Activated CD4-positive, alpha-beta memory T cell treated with anti-CD3 and anti-CD28 coated beads, Interleukin-2, amount 10 ng/mL, durations not matched to agents 7 days and 5 days (primary cell): Measurements from ENCODE around the gene RBM33. TPM values are rescaled to one million over a fixed set of nuclear protein-coding genes. Genes with fewer than 3 reads are reported as not detected.

ENCODE experiments used
- CTCF ChIA-PET: fragments of 350-600 bp; sonication (Branson Sonifier 250); formaldehyde crosslinking; loops from one replicate; lab custom pipeline; 2021; ENCODE audit warnings: antibody characterized with exemption, inconsistent platforms; lab: Charles Lee
- POLR2A ChIA-PET: fragments of 350-600 bp; sonication (Branson Sonifier 250); formaldehyde crosslinking; loops from one replicate; lab custom pipeline; 2021; ENCODE audit warnings: antibody characterized with exemption; lab: Charles Lee
- DNase-seq: peaks from one replicate; pipeline ENCODE4 v3.0.0-alpha.2; 2020
- H3K27ac Mint-ChIP-seq: one replicate; pipeline ENCODE4 v1.8.0; 2021; ENCODE audit warnings: mild to moderate bottlenecking, mixed read lengths
- H3K27me3 Mint-ChIP-seq: one replicate; pipeline ENCODE4 v1.8.0; 2021; ENCODE audit warnings: mixed read lengths
- H3K36me3 Mint-ChIP-seq: one replicate; pipeline ENCODE4 v1.8.0; 2021; ENCODE audit warnings: low read depth, mixed read lengths
- H3K4me1 Mint-ChIP-seq: one replicate; pipeline ENCODE4 v1.8.0; 2021; ENCODE audit warnings: mixed read lengths
- H3K4me3 Mint-ChIP-seq: one replicate; pipeline ENCODE4 v1.8.0; 2021; ENCODE audit warnings: mild to moderate bottlenecking, mixed read lengths
- H3K9me3 Mint-ChIP-seq: one replicate; pipeline ENCODE4 v1.8.0; 2021; ENCODE audit warnings: mixed read lengths
- total RNA-seq, 2 experiments: library from RNA; stranded (reverse); gene quantifications; one replicate each; pipeline ENCODE4 v1.2.3, GENCODE V29; 2021

The RBM33 gene, protein sequence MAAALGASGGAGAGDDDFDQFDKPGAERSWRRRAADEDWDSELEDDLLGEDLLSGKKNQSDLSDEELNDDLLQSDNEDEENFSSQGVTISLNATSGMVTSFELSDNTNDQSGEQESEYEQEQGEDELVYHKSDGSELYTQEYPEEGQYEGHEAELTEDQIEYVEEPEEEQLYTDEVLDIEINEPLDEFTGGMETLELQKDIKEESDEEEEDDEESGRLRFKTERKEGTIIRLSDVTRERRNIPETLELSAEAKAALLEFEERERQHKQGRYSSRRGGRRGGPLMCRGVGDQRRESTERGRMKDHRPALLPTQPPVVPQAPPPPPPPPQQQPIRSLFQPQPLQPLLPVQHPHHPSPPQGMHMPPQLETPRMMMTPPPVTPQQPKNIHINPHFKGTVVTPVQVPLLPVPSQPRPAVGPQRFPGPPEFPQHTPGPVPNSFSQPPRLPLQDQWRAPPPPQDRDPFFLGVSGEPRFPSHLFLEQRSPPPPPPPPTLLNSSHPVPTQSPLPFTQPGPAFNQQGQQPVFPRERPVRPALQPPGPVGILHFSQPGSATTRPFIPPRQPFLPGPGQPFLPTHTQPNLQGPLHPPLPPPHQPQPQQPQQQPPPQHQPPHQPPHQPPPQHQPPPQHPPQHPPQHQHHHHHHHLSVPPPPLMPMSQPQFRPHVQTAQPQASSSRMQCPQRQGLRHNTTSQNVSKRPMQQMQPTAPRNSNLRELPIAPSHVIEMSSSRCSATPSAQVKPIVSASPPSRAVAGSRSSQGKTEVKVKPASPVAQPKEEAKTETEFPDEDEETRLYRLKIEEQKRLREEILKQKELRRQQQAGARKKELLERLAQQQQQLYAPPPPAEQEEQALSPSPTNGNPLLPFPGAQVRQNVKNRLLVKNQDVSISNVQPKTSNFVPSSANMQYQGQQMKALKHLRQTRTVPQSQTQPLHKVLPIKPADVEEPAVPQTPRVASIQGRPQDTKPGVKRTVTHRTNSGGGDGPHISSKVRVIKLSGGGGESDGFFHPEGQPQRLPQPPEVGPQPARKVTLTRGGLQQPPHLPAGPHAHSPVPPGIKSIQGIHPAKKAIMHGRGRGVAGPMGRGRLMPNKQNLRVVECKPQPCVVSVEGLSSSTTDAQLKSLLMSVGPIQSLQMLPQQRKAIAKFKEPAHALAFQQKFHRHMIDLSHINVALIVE
- 10 to 100 TPM; 75.8 to 76.5 TPM for total RNA-seq

DNA sequence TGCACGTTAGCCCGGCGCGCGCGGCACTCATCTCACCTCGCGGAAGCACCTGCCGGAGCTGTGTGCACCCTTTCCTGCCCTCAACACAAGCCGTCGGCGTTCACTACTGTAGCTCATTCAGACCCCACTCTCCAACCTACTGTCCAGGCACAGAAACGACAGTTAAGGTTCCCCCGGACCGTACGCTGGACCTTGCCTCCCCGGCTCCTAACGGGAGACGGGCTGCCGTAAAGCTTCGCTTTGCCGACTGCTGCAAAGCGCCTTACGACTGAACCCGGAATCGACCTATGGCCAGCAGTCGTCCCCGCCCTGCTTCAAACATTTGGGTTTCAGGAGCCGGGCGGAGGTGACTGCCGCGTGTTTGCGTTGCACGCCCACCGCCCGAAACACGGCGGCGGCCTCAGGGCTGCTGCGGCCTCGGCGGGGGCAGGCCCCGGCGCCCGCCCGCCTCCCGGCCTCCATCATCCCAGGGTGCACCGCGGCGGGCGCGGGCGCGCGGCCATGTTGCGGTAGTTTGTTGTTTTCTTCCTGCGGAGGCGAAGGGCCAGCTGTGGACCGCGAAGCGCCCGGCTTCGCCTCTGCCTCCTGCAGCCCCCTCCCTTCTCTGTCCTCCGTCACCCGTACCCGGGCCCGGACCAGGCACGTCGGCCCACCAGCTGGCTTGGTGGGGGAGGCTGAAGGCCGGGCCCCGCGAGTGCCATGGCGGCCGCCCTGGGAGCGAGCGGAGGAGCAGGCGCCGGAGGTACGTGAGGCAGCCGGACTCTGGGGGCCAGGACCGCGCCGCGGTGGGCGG lies at the start of gene RBM33:
TSS of gene RBM33 (plus strand) at position 484 of the 793 bp plus-strand sequence. CDS start at position 700, 216 bp downstream.
- POLR2A ChIA-PET, result interaction anchor here (0.6 to 1.8 kb wide), 35 partner anchors 9 to 1305 kb away, joined by 3 to 19 read pairs (median 4); partner anchors contain the start of genes INSIG1, LMBR1, NOM1 and PAXIP1
- CTCF ChIA-PET, result interaction anchor here (1.2 to 2.0 kb wide), 2 partner anchors 45 to 90 kb away, joined by 4 to 8 read pairs; no protein-coding TSS in a partner anchor
- DNase-seq, result peak; percentile 80
- no peaks in the 10 kb centered on the region for H3K27me3 Mint-ChIP-seq
- peak within 1 kb of the TSS; percentile 98 for H3K4me3 Mint-ChIP-seq
- peaks cover 80% of the 10 kb centered on the region for H3K36me3 Mint-ChIP-seq
- H3K27ac Mint-ChIP-seq, result peak within 1 kb of the TSS; percentile 97
- H3K9me3 Mint-ChIP-seq, result peaks cover 12% of the 10 kb centered on the region
- peaks cover 49% of the 10 kb centered on the region for H3K4me1 Mint-ChIP-seq

DNA sequence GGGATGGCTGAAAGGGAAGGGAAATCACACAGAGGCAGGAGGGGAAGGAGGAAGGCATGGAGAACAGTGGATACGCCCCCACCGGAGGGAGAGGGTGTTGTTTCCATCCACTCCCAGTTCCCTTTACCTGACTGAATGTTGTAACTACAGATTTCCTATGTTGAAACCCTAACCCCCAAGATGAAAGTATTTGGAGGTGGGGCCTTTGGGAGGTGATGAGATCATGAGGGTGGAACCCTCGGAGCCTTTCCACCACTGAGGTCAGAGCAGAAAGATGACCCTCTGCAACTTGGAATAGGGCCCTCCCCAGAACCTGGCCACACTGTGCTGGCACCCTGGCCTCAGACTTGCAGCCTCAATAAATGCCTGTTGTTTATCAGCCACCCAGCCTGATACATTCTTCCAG lies 49.5 kb upstream of the RBM33 start:
- Mint-ChIP-seq H3K9me3 (no peaks in the 10 kb centered on the region), H3K4me3 (no peak overlapping the region), H3K4me1 (peaks cover 18% of the 10 kb centered on the region), H3K27me3 (peaks cover 33% of the 10 kb centered on the region), H3K36me3 (no peaks in the 10 kb centered on the region), H3K27ac (no peak overlapping the region)
- ChIA-PET CTCF (interaction anchor here (0.6 to 8.4 kb wide), 2 partner anchors 175 to 251 kb away, joined by 3 to 156 read pairs; no protein-coding TSS in a partner anchor), POLR2A (no interaction called here)
- no peak for DNase-seq

DNA sequence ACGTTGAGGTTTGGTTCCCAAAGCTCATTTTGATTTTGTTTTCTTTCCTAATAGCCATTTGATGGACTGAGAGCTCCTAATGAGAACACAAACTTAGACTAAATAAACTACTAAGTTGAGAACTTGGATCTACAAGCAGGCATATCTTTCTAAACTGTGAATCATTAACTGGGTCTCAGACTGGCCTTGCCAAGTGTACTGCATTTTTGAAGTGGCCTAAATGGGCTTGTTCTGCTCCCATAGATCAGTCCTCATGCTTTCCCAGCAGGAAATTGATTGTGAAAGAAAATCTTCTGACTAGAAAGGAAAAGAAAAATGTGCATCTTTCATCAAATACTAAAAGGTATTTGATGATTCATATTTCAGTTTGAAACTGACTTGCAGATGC lies 46.7 kb upstream of the RBM33 start:
- CTCF ChIA-PET, result interaction anchor here (1.2 to 8.4 kb wide), 5 partner anchors 11 to 172 kb away, joined by 3 to 156 read pairs (median 14); no protein-coding TSS in a partner anchor
- Mint-ChIP-seq H3K27me3 (peaks cover 46% of the 10 kb centered on the region), H3K36me3 (no peaks in the 10 kb centered on the region), H3K4me1 (peaks cover 8% of the 10 kb centered on the region), H3K4me3 (no peak overlapping the region), H3K9me3 (no peaks in the 10 kb centered on the region), H3K27ac (no peak overlapping the region)
- no peak for DNase-seq
- POLR2A ChIA-PET, result no interaction called here

DNA sequence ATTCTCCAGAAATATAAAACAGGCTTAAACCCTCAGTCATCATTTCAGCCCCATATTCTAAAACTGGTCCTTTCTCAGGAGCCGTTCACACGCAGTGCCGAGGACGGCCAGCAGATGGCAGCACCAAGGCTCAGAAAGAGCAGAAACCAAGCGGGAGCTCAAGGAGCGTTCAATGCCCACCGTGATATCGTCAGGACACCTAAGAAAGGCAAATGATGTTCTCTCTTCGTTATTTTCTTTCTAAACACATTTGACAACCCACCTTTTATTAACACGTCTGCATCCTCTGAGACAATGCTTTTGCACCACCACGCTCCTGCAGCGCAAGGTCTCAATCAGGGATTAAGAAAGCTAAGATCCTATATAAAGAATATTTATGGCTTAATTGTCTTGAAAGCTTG lies 45.7 kb upstream of the RBM33 start:
- no peak overlapping the region for H3K27ac Mint-ChIP-seq
- ChIA-PET CTCF (interaction anchor here (0.5 to 8.4 kb wide), 40 partner anchors 9 to 1796 kb away, joined by 3 to 156 read pairs (median 4); partner anchors contain the start of gene RBM33), POLR2A (interaction anchor here (1.2 to 1.5 kb wide), 3 partner anchors 12 to 169 kb away, joined by 3 to 6 read pairs (median 3); partner anchors contain the start of gene RBM33)
- H3K27me3 Mint-ChIP-seq, result peaks cover 52% of the 10 kb centered on the region
- H3K36me3 Mint-ChIP-seq, result no peaks in the 10 kb centered on the region
- DNase-seq, result peak; percentile 83
- no peak overlapping the region for H3K4me3 Mint-ChIP-seq
- peaks cover 8% of the 10 kb centered on the region for H3K4me1 Mint-ChIP-seq
- no peaks in the 10 kb centered on the region for H3K9me3 Mint-ChIP-seq

DNA sequence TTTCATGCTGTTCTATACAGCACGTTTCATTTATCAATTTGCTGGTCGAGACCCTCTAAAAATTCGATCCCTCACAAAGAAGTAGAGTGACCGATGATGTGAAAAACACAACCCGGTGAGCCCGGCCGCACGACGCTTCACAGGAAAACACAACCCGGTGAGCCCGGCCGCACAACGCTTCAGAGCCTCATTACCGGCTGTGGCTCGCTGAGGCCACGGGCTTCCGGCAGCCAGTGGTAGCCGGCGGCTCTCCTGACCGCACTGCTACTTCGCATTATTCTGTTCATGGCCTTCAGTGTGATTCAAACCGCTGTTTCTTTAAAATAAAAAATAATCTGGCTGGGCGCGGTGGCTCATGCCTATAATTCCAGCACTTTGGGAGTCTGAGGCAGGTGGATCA lies 42.3 kb upstream of the RBM33 start:
- no peaks in the 10 kb centered on the region for H3K9me3 Mint-ChIP-seq
- POLR2A ChIA-PET, result interaction anchor here (0.6 kb wide), 1 partner anchor 165 kb away, joined by 3 read pairs; no protein-coding TSS in a partner anchor
- H3K36me3 Mint-ChIP-seq, result no peaks in the 10 kb centered on the region

DNA sequence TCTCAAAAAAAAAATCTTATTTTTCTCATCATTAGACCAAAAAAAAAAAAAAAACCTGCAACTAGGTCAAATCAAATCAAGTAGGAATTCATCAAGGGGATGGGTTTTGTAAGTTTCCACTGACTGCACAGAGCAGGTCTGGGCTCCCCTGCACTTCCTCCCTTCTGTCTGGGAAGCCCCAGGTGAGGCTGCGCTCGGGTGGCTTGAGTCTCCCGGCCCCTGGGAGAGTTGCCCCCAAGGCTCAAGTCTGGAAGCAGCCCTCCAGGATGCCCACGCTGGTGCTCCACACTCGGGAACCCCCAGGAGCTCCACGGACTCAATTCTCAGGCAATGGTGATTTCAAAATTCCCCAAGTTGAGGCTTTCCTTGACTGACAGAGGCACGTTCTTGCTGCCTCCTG lies 41.7 kb upstream of the RBM33 start:
- no peak for DNase-seq
- CTCF ChIA-PET, result no interaction called here
- Mint-ChIP-seq H3K36me3 (no peaks in the 10 kb centered on the region), H3K27ac (no peak overlapping the region), H3K4me3 (no peak overlapping the region), H3K9me3 (no peaks in the 10 kb centered on the region), H3K4me1 (peaks cover 8% of the 10 kb centered on the region), H3K27me3 (peaks cover 46% of the 10 kb centered on the region)
- POLR2A ChIA-PET, result interaction anchor here (1.0 kb wide), 1 partner anchor 16 kb away, joined by 3 read pairs; no protein-coding TSS in a partner anchor

More for the DNA sequence above, 42.3 kb upstream of the RBM33 start:
- H3K27ac Mint-ChIP-seq, result no peak overlapping the region
- CTCF ChIA-PET, result interaction anchor here (8.4 kb wide), 1 partner anchor 167 kb away, joined by 156 read pairs; no protein-coding TSS in a partner anchor
- DNase-seq, result no peak
- peaks cover 51% of the 10 kb centered on the region for H3K27me3 Mint-ChIP-seq
- peaks cover 8% of the 10 kb centered on the region for H3K4me1 Mint-ChIP-seq
- H3K4me3 Mint-ChIP-seq, result no peak overlapping the region

DNA sequence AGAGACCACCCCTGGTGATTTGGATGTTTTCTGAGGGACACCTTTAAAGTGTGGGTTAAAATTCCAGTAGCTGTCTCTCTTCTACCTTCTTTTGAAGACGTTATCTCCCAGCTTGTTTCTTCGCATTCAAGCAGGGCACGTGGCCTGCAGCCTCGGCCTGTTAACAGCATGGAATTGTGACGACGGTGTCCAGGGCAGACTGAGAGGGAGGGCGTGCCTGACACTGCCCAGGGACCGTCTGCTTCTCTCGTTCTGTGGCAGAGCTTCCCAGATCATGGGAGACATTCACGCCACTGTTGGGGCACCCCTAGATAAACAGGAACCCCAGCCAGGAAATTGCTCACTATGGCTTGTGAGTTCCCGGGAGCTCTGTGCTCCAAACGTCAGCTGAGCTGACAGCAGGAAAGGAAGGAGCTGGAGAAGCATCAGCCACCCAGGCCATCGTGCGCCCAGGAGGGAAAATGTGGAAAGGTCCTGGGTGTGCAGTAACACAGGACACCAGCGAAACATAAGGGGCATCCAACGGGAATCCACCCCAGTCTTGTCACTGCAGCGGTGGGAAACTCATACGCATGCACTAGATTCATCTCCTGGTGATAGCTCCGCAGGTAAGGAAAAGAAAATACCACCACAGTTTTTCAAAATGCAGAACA lies 41.1 kb upstream of the RBM33 start:
- no peak overlapping the region for H3K4me3 Mint-ChIP-seq
- peaks cover 45% of the 10 kb centered on the region for H3K27me3 Mint-ChIP-seq
- CTCF ChIA-PET, result interaction anchor here (2.2 kb wide), 1 partner anchor 164 kb away, joined by 7 read pairs; no protein-coding TSS in a partner anchor
- H3K4me1 Mint-ChIP-seq, result peaks cover 8% of the 10 kb centered on the region
- no peak for DNase-seq
- H3K9me3 Mint-ChIP-seq, result no peaks in the 10 kb centered on the region
- H3K36me3 Mint-ChIP-seq, result no peaks in the 10 kb centered on the region
- no peak overlapping the region for H3K27ac Mint-ChIP-seq
- POLR2A ChIA-PET, result interaction anchor here (1.0 kb wide), 1 partner anchor 15 kb away, joined by 3 read pairs; no protein-coding TSS in a partner anchor

DNA sequence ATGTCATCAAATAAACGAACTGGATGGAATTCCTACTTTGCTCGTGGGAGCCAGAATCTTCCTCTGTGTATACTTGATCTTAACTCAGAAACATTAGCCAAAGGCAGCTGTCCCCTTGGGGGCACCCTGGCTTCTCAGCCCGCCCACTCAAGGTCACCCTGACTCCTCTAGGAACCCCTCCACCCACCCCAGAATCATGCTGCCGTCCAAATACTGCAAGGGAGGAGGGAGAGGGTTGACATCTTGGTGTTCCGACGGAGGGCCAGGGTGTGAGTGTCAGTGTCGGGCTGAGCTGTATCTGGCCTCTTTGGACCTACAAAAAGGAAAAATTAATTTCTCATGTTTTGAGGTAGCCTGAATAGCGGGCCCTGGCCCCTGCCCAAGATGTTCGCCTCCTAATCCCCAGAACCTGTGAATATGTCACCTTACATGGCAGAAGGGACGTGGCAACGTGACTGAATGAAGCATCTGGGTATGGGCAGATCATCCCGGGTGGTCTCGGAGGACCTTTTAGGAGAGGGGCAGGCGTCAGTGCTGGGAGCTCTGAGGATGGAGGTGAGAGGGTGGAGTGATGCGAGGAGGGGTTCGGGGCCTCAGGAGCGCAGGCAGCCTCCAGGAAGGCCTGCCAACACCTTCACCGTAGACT lies 40.5 kb upstream of the RBM33 start:
- CTCF ChIA-PET, result interaction anchor here (2.2 kb wide), 1 partner anchor 164 kb away, joined by 7 read pairs; no protein-coding TSS in a partner anchor
- Mint-ChIP-seq H3K36me3 (no peaks in the 10 kb centered on the region), H3K27me3 (peaks cover 39% of the 10 kb centered on the region), H3K4me1 (peaks cover 1% of the 10 kb centered on the region), H3K27ac (no peak overlapping the region), H3K4me3 (no peak overlapping the region), H3K9me3 (no peaks in the 10 kb centered on the region)
- DNase-seq, result no peak
- POLR2A ChIA-PET, result no interaction called here

DNA sequence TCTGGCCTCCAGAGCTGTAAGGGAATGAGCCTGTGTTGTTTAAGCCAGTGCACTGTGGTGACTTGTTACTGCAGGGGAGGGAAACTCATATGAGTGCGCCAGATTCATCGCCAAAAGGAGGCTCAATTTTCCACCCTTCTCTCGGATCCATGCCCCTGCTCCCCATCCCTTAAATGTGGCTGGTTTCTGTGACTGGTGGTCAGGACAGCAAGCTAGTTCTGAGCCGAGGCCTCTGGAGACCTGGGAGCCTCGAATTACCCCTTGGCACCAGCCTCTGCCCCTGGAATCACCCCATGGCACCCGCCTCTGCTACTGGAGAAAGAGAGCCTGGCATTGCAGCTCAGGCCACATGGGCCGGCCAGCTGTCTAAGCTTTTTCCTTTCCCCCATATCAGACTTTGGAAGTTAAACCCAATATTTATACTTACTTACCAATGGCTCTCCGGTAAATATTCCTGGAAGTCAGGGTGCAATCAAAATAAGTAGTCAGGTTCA lies 39.9 kb upstream of the RBM33 start:
- Mint-ChIP-seq H3K4me3 (no peak overlapping the region), H3K9me3 (no peaks in the 10 kb centered on the region), H3K27me3 (peaks cover 35% of the 10 kb centered on the region), H3K4me1 (no peaks in the 10 kb centered on the region), H3K36me3 (no peaks in the 10 kb centered on the region), H3K27ac (no peak overlapping the region)
- CTCF ChIA-PET, result interaction anchor here (2.2 kb wide), 1 partner anchor 163 kb away, joined by 7 read pairs; no protein-coding TSS in a partner anchor
- DNase-seq, result no peak
- POLR2A ChIA-PET, result no interaction called here

DNA sequence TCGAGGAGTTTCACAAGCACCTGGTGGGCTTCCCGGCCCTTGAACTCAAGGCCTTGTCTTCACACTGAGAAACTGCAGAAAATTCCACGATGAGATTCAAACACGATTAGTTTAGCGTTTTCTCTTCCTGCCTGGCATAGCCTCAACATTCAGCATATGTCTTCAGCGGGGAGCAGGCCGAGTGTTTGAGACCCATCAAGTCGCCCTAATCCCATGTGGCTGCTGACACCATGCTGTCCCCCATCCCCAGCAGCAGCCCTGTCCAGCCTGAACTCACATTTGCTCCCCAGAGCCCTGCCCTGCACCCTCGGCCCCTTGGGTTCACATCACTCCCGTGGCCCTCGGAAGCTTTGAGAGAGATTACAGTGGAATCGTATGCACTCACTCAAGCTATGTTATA lies 35.3 kb upstream of the RBM33 start:
- POLR2A ChIA-PET, result interaction anchor here (1.2 kb wide), 1 partner anchor 35 kb away, joined by 4 read pairs; the partner anchor contains the start of gene RBM33
- Mint-ChIP-seq H3K36me3 (no peaks in the 10 kb centered on the region), H3K27ac (no peak overlapping the region), H3K9me3 (no peaks in the 10 kb centered on the region), H3K27me3 (peaks cover 11% of the 10 kb centered on the region), H3K4me1 (no peaks in the 10 kb centered on the region), H3K4me3 (no peak overlapping the region)
- CTCF ChIA-PET, result no interaction called here
- DNase-seq, result no peak
